PFSK-1 (cell line): ENCODE measurements around the gene POLR2C.

Source experiments
- POLR2AphosphoS5 ChIP-seq: IDR thresholded peaks from 2 replicates; pipeline ENCODE4 v1.6.1; 2012; ENCODE audit warnings: low read depth, mild to moderate bottlenecking, control low read depth, low read length, moderate library complexity
- REST ChIP-seq, 2 experiments: IDR thresholded peaks; 2 replicates each; pipeline versions ENCODE4 v1.6.1 to v1.8.0; 2011 to 2012; ENCODE audit warnings: low read depth in 2 of 2, low read length in 2 of 2, control low read depth in 1 of 2, inconsistent platforms in 1 of 2, mild to moderate bottlenecking in 1 of 2, moderate library complexity in 1 of 2; ENCODE audit not compliant: insufficient read depth in 1 of 2
- TAF1 ChIP-seq: IDR thresholded peaks from 2 replicates; pipeline ENCODE4 v1.6.1; 2012; ENCODE audit warnings: low read length, control low read depth, borderline replicate concordance; ENCODE audit not compliant: insufficient read depth

GRCh38 chr16:57512296-57513001 lies 50.0 kb downstream of the POLR2C start:
- TF ChIP-seq REST (IDR thresholded peaks at IDR 0.05; ENCODE audit: insufficient read depth in 1 of 2, low read depth in 2 of 2, low read length in 2 of 2) (no peak), POLR2AphosphoS5 (no peak), TAF1 (no peak)
